SJCRH30 (cell line): ENCODE measurements around the gene FMN1. TPM values are rescaled to one million over a fixed set of nuclear protein-coding genes. Genes with fewer than 3 reads are reported as not detected.
"Not testable (repeated sequence)": the region's sequence is repeated elsewhere in the genome, so short reads cannot be mapped to it uniquely, and the experiment has no call there.

Experiments
- DNase-seq, 2 experiments: peaks; one replicate each; pipeline ENCODE4 v3.0.0-alpha.2; 2015 to 2020
- H3K27ac ChIP-seq: fragments of 250-450 bp; sonication (Bioruptor Pico); 2 replicates; pipeline ENCODE4 v1.5.1; 2020; ENCODE audit warnings: mild to moderate bottlenecking, moderate library complexity
- H3K27me3 ChIP-seq: fragments of 250-450 bp; sonication (Bioruptor Pico); 2 replicates; pipeline ENCODE4 v1.5.1; 2020; ENCODE audit warnings: mild to moderate bottlenecking, moderate library complexity
- H3K36me3 ChIP-seq: fragments of 250-450 bp; sonication (Bioruptor Pico); 2 replicates; pipeline ENCODE4 v1.5.1; 2020; ENCODE audit warnings: mild to moderate bottlenecking, moderate library complexity
- H3K4me1 ChIP-seq: fragments of 250-450 bp; sonication (Bioruptor Pico); 2 replicates; pipeline ENCODE4 v1.5.1; 2020; ENCODE audit warnings: mild to moderate bottlenecking, moderate library complexity
- H3K4me3 ChIP-seq: fragments of 250-450 bp; sonication (Bioruptor Pico); 2 replicates; pipeline ENCODE4 v1.5.1; 2020; ENCODE audit warnings: mild to moderate bottlenecking, moderate library complexity
- H3K9me3 ChIP-seq: fragments of 250-450 bp; sonication (Bioruptor Pico); replicated peaks from 2 replicates; pipeline ENCODE4 v1.5.1; 2020; ENCODE audit warnings: mild to moderate bottlenecking, moderate library complexity
- total RNA-seq: library from RNA; depleted of rRNA; stranded (reverse); fragments of >200 nt; shearing (Covaris generic); gene quantifications from 2 replicates; pipeline ENCODE4 v1.2.3, GENCODE V29; 2014

Gene FMN1
- total RNA-seq, 1 experiment from 2014 or later, result 21.2 TPM

DNA sequence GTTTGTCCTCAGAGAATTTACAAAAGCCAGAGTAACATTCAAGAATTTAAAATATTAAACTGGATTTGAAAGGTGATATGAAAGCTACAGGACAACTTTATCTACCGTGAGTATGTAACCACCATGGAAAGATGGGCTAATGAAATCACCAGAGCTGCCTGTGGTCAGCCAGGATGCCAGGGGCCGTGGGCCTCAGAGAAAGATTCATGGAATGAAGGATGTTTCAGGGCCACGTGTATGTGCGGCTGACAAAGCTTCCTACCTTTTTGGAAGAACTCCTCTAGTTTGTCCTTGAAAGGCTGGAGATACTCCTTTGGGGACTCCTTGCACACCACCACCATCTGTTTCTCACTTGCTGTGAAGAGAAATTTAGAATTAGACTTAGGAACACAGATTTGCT is 337.8 kb downstream of the FMN1 start:
- no peaks in the 10 kb centered on the region for H3K9me3 ChIP-seq
- H3K4me1 ChIP-seq, result peaks cover 33% of the 10 kb centered on the region
- peak overlapping the region; percentile 87 for H3K27ac ChIP-seq
- no peaks in the 10 kb centered on the region for H3K27me3 ChIP-seq
- DNase-seq, result peak; percentile 39 to 48
- H3K4me3 ChIP-seq, result no peak overlapping the region
- H3K36me3 ChIP-seq, result 0 out of 2 replicates have a peak, but pooled peaks cover 6% of the 10 kb centered on the region

DNA sequence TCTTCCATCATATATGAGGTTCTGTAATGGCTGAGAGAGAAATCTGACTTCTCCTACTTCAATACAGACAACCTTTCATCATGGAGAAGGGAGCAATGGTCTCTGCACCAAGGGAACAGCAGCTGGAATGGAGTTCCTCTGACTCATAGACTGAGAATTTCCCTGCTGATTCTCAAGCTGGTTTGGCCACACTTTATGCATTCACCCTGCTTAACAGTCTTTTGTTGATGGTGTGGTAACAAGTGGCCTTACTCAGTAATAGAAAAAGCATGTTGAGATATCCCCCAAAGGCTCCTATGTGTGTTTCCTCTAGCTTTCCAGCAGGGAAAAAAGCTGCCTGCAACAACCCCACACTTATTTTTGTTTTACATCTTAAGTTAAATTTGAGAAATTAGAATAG is 338.6 kb downstream of the FMN1 start:
- Histone ChIP-seq H3K4me3 (no peak overlapping the region), H3K4me1 (peaks cover 30% of the 10 kb centered on the region), H3K27me3 (no peaks in the 10 kb centered on the region), H3K36me3 (0 out of 2 replicates have a peak, but pooled peaks cover 6% of the 10 kb centered on the region), H3K27ac (peak overlapping the region; percentile 87), H3K9me3 (no peaks in the 10 kb centered on the region)
- peak; percentile 77 to 88 for DNase-seq

DNA sequence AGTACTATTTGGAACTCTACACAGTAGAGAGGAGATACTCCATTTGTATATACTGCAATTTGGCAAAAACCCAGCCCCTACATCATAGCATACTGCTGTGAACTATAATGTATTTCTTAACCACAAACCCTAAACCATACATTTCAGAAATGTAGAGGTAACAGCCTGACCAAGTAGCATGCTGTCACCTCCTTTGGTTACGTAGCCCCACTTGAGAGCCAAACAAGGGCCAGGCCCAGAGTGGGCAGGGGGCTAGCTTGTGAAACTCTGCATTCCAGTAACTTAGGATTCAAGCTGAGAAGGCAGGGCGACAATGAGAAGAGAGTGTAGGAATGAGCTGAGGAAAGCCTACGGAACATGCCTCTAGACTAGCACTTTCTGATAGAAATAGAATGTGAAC is 340.9 kb downstream of the FMN1 start:
- DNase-seq, result no peak
- Histone ChIP-seq H3K4me3 (no peak overlapping the region), H3K36me3 (peaks cover 8% of the 10 kb centered on the region), H3K27ac (no peak overlapping the region), H3K9me3 (no peaks in the 10 kb centered on the region), H3K27me3 (no peaks in the 10 kb centered on the region), H3K4me1 (peaks cover 42% of the 10 kb centered on the region)

DNA sequence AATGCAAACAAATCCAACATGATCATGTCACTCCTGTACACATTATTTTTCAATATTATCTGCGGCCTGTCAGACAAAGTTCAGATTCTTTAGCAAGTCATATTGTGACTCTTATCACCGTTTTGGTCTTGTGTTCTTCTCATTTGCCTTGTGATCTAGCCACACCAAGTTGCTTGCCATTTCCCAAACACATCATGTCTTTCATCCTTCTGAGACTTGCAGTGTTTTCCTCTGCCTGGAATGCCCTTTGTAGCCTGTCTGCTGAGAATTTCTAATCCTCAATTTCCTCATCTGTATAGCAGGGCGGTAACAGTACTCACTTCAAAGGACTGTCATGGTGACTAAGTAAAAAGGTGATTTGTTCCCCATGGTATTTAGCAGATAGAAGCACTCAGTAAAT is 341.7 kb downstream of the FMN1 start:
- H3K27ac ChIP-seq, result no peak overlapping the region
- H3K36me3 ChIP-seq, result peaks cover 8% of the 10 kb centered on the region
- no peak overlapping the region for H3K4me3 ChIP-seq
- H3K27me3 ChIP-seq, result no peaks in the 10 kb centered on the region
- no peak for DNase-seq
- H3K4me1 ChIP-seq, result peaks cover 42% of the 10 kb centered on the region
- H3K9me3 ChIP-seq, result no peaks in the 10 kb centered on the region

DNA sequence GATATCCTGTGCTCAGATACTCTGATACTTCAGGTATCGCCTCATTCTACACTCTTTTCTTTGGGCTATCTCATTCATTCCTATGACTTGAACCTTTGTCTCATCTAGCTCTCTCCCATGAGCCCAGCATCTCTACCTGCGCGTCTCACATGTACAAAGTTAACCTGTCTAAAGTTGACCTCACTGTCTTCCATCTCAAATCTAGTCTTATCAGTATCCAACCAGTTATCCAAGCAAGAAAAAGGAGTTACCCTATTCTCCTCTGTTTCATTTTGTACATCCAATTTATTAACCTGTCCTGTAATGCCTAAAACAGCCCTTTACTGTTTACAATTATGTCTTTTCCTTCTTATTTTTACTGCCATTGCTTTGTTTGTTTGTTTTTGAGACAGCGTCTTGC is 342.5 kb downstream of the FMN1 start:
- Histone ChIP-seq H3K27ac (no peak overlapping the region), H3K36me3 (peaks cover 8% of the 10 kb centered on the region), H3K4me3 (no peak overlapping the region), H3K9me3 (no peaks in the 10 kb centered on the region), H3K27me3 (no peaks in the 10 kb centered on the region), H3K4me1 (peaks cover 37% of the 10 kb centered on the region)
- no peak for DNase-seq

DNA sequence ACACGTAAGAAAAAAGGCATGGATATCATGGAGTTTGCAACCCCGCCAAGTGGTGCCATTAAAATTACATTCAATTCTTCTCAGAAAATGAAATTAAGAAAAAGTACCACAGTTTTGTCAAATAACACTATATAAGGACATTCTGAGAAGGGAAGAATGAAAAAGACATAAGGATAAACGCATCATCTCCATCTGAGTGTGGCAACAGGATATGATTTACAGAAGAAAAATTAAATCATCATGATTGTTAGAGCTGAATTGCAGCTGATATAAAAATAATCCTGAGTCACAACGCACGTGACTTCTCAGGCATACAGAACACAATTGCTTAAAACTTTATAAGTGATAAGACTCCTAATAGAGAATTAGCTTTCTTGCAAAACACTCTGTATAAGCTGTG is 342.9 kb downstream of the FMN1 start:
- DNase-seq, result no peak
- Histone ChIP-seq H3K36me3 (peaks cover 11% of the 10 kb centered on the region), H3K4me3 (no peak overlapping the region), H3K9me3 (no peaks in the 10 kb centered on the region), H3K4me1 (peaks cover 32% of the 10 kb centered on the region), H3K27me3 (no peaks in the 10 kb centered on the region), H3K27ac (no peak overlapping the region)

DNA sequence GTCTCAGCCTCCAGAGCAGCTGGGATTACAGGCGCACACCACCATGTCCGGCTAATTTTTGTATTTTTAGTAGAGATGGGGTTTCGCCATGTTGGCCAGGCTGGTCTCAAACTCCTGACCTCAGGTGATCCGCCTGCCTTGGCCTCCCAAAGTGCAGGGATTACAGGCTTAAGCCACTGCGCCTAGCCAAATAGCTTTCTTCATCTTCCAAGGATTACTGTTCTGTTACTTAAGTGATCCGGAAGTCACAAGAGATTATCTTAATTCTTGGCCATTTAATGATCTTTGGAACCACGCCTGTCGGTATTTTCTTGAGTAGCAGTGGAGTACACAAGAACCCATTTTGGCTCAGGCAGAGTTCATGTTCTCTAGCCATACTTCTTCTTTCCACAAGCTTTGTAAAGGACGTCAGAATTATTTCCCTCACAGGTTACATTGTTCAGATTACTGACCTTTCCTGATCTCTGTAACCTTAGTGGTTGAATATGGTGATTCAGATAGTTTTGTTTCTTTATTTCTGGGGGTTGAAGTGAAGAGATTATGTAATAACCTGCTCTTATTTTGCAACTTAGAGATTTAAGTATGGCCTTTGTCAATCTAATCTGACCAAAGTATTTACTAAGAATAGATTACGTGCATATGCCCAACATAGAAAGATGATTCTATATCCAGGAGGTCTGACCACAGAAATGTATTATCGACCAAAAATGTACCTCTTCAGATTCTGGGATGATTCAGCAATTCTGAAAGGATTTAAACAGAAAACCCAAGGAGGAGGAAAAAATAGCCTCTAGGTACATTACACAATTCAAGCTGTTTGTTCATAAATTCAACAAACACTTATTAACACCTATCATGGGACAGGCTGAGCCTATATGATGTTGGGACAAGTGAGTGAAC is 344.5 kb downstream of the FMN1 start:
- DNase-seq, result no peak
- H3K4me3 ChIP-seq, result no peak overlapping the region
- peak overlapping the region; percentile 16 for H3K27ac ChIP-seq
- no peaks in the 10 kb centered on the region for H3K27me3 ChIP-seq
- H3K36me3 ChIP-seq, result peaks cover 11% of the 10 kb centered on the region
- H3K9me3 ChIP-seq, result no peaks in the 10 kb centered on the region
- H3K4me1 ChIP-seq, result peaks cover 18% of the 10 kb centered on the region

DNA sequence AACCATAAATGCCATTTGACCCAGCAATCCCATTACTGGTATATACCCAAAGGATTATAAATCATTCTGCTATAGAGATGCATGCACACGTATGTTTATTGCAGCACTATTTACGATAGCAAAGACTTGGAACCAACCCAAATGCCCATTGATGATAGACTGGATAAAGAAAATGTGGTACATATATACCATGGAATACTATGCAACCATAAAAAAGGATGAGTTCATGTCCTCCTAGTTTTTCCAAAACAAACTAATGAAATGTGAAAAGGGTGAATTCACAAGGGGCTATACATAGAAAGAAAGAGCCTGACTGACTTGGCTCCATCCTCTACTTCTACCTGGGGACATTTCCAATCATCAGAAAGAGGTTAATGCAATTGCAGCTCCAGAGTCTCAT is 347.8 kb downstream of the FMN1 start:
- H3K4me3 ChIP-seq, H3K9me3 ChIP-seq, DNase-seq: not testable (repeated sequence)

DNA sequence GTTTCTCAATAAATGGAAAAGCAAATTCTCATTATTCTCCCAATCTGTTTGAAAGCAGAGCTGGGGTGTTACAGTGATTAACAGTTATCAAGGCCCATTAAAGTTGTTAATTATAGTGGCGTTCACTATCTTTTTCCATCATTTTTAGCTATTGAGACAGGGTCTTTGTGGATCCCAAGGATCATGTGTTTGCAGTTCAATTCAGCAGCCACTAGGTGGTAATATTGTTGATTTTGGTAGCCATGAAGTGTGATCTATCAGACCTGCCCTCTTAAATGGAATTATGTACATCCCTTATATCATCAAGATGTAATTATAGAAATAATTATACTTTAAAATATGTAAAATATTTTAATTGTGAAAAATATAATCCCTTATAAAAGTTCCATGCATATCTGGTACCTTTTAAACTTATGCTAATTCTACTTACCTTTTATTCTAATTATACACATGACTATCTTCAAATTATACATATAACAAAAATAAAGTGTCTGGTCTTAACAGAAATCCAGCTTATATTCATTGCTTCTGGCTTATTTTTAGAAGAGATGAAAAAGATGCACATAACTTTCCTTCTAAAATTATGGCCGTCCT is 350.3 kb downstream of the FMN1 start:
- Histone ChIP-seq H3K27ac (no peak overlapping the region), H3K9me3 (no peaks in the 10 kb centered on the region; the same call in 1 of the 2 replicates), H3K4me1 (no peaks in the 10 kb centered on the region; the same call in 1 of the 2 replicates), H3K27me3 (no peaks in the 10 kb centered on the region), H3K4me3 (no peak overlapping the region), H3K36me3 (peaks cover 3% of the 10 kb centered on the region)
- peak in 1 of 2 experiments; percentile 69 for DNase-seq

More for the DNA sequence above, 347.8 kb downstream of the FMN1 start:
- not testable (repeated sequence) for H3K27ac ChIP-seq, H3K36me3 ChIP-seq, H3K27me3 ChIP-seq
- peaks cover 15% of the 10 kb centered on the region for H3K4me1 ChIP-seq

DNA sequence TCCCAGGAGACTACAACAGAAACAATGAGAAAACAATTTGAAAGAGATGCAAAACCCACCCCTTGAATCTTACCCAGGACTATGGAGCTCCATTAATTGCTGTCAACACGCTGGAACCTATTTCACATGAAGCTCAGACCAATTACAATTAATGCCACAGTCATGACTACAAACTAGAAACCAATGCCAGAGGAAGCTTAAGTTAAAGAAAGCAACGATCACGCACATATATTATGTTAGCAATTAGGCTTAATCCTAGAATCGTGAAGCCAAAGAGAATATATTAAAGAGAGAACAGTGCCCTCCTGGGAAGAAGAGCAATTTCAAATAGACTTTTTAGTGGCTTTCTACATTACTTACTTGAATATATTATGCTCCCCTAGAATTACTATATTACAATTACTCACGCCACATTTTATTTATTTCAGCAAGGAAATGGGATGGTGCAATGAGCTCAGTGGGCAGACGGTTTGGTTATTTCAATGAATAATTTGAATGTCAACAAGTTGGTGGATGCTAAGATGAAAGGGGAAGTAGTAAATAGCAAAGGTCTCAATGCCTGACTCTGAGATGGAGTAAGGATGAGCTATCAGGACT is 351.2 kb downstream of the FMN1 start:
- no peak for DNase-seq
- H3K27me3 ChIP-seq, result no peaks in the 10 kb centered on the region
- no peak overlapping the region for H3K4me3 ChIP-seq
- H3K27ac ChIP-seq, result no peak overlapping the region
- no peaks in the 10 kb centered on the region; the same call in 1 of the 2 replicates for H3K9me3 ChIP-seq
- H3K36me3 ChIP-seq, result peaks cover 3% of the 10 kb centered on the region
- no peaks in the 10 kb centered on the region; the same call in 1 of the 2 replicates for H3K4me1 ChIP-seq

DNA sequence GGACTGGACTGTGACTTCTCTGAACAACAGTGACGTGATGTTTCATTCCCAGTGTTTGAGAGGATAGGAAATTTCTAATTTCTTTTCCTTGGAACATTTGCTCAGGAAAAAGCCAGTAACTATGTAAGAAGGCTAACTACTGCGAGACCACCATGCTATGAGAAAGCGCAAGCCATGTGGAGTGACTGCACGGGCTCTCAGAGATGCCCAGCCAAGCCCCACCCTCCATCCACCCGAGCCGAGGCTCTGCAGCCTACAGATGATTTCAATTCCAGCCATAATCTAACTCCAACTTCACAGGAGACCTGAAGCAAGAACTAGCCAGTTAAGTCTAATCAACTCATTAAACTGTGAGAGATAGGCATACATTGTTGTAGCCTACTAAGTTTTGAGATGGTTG is 352.4 kb downstream of the FMN1 start:
- no peak for DNase-seq
- peaks cover 3% of the 10 kb centered on the region; the same call in 1 of the 2 replicates for H3K36me3 ChIP-seq
- H3K4me1 ChIP-seq, result no peaks in the 10 kb centered on the region; the same call in 1 of the 2 replicates
- H3K27me3 ChIP-seq, result no peaks in the 10 kb centered on the region
- H3K27ac ChIP-seq, result no peak overlapping the region
- no peak overlapping the region for H3K4me3 ChIP-seq
- H3K9me3 ChIP-seq, result no peaks in the 10 kb centered on the region; the same call in 1 of the 2 replicates

DNA sequence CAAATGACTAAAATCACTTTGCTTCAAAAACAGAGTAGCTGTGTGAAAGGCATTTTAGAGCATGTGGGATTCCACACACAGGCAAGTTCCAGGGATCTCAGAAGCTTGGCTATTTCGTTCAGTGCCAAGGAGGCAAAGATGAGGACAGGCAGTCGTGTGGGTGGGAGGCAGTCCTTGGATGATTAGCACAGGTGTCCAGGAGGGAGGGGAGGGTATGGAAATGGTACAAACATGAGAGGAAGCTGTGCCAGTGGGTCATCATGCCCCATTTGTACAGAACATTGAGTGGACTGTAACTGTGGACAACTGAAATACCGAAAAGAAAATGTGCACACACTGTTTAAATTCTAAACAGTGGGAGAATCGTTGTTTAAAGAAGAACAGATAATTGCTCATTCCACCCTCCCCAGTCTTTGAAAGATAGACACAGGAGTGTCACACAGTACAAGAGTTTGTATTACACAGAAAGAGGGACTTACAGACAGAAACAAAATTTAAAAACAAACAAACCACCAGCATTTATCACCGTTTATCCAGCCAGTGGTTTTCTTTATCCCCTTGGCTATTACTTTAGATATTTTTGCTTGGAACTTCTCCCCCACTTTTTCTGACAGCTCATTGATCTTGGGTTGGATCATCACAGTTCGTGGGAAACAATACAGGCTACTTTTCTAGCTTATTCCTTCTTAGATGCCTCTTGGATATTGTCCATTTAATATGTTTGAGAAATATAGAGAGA is 353.8 kb downstream of the FMN1 start:
- no peak overlapping the region for H3K27ac ChIP-seq
- no peaks in the 10 kb centered on the region; the same call in 1 of the 2 replicates for H3K9me3 ChIP-seq
- DNase-seq, result no peak
- H3K36me3 ChIP-seq, result no peaks in the 10 kb centered on the region
- no peaks in the 10 kb centered on the region for H3K27me3 ChIP-seq
- H3K4me3 ChIP-seq, result no peak overlapping the region
- no peaks in the 10 kb centered on the region; the same call in 1 of the 2 replicates for H3K4me1 ChIP-seq

DNA sequence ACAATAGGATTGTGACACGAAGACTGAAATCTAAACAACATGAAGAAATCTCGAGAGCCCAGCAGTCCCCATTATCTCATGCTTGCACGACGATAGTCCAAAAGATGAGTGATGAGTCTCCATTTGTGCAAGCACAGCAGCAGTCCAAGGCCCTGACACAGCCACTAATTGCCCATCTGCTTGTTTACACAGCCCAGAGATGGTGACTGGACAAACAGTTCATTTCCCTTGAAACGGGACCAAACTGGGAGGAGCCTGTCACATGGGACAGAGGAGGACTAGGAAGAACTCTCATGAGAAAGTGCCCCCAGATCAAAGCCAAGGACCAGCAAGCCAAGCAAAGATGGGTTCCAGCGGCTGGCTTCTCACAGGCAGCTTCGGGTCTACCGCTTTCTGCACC is 355.7 kb downstream of the FMN1 start:
- H3K9me3 ChIP-seq, result no peaks in the 10 kb centered on the region; the same call in 1 of the 2 replicates
- no peaks in the 10 kb centered on the region; the same call in 1 of the 2 replicates for H3K4me1 ChIP-seq
- H3K4me3 ChIP-seq, result no peak overlapping the region
- no peak overlapping the region for H3K27ac ChIP-seq
- H3K36me3 ChIP-seq, result no peaks in the 10 kb centered on the region
- H3K27me3 ChIP-seq, result no peaks in the 10 kb centered on the region
- DNase-seq, result no peak

DNA sequence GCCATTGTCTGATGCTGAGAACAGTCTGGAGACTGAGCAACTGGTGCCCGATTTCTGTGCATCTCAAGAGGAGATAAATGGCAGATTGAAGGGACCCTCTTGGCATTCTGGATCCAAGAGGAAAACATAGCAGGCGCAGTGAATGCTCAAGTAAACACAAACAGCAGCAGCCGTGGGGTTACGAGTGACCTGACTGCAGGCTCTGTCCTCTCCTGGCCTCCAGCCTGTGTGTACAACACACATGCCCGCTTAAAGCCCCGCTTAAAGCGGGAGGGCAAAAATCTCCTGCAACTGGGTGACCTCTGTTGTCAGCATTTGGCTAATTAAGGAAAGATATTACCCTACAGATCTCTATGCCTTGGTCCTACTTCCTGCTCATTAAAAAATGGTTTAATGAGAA is 356.2 kb downstream of the FMN1 start:
- no peak overlapping the region for H3K27ac ChIP-seq
- no peaks in the 10 kb centered on the region; the same call in 1 of the 2 replicates for H3K9me3 ChIP-seq
- H3K4me3 ChIP-seq, result no peak overlapping the region
- DNase-seq, result no peak
- H3K27me3 ChIP-seq, result no peaks in the 10 kb centered on the region
- no peaks in the 10 kb centered on the region; the same call in 1 of the 2 replicates for H3K4me1 ChIP-seq
- no peaks in the 10 kb centered on the region for H3K36me3 ChIP-seq
